Non-pigmented ciliary epithelial cell (primary cell): ENCODE measurements around the gene SAP130.

Experiments used
- DNase-seq: peaks from one replicate; pipeline ENCODE4 v3.0.0-alpha.2; 2010; ENCODE audit warnings: low read depth

Gene SAP130

GRCh38 chr2:127893494-127893893, 134.4 kb downstream of the SAP130 start:
- no peak for DNase-seq

GRCh38 chr2:127893033-127893432, 134.8 kb downstream of the SAP130 start:
- no peak for DNase-seq

GRCh38 chr2:127891811-127892210, 136.0 kb downstream of the SAP130 start:
- no peak for DNase-seq
